HG02870 (cell line): ENCODE data around the gene MIOS.
"Not testable (repeated sequence)": the region's sequence is repeated elsewhere in the genome, so short reads cannot be mapped to it uniquely, and the experiment has no call there.

Source experiments
- ATAC-seq: cut with Tn5 transposase; IDR thresholded peaks from one replicate; pipeline ENCODE4 v1.9.1; 2021; ENCODE audit warnings: mild to moderate bottlenecking, moderate library complexity; ENCODE audit not compliant: unreplicated experiment

The MIOS gene

DNA sequence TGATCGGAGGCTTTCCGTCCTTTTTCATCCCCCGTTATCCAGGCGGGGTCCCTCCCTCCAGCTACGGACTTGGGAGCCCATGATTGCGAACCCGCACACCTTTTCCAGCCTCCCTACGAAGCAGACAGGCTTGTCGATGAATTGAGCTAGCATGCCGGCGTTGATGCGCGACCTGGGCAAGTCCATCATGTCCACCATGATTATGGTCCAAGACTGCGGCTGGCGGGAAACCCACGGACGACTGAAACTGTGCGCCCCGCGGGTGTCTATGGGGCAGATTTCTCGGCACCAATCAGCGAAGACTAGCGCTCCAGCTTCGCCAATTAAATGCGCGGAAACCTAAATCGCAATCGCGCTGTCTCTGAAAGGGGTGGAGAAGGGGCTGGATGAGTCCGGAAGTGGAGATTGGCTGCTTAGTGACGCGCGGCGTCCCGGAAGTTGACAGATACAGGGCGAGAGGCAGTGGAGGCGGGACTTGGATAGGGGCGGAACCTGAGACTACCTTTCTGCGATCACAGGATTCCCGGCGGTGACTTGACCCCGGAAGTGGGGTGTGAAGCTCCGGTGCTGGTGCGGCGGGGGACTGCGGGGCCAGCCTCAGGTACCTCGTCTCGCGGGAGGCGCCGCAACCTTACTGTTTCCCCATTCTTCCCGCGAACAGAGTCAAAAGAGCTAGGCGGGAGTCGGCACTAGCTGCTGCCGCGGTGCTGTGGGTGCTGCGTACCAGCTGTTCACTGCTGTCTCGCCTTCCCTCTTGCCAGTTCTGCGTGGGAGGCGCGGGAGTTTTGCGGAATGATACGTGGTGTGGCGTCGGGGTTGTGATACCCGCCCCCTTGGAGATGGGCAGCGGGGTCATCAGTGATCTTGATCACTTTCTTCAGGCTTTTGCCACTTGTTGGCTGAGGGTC, 73.8 kb downstream of the MIOS start, which contains the start of gene UMAD1:
Gene UMAD1, plus strand, starts transcription at position 532 of the 908 bp plus-strand sequence. CDS start 32,620 bp downstream, outside the sequence.
- peak; percentile 98 for ATAC-seq

DNA sequence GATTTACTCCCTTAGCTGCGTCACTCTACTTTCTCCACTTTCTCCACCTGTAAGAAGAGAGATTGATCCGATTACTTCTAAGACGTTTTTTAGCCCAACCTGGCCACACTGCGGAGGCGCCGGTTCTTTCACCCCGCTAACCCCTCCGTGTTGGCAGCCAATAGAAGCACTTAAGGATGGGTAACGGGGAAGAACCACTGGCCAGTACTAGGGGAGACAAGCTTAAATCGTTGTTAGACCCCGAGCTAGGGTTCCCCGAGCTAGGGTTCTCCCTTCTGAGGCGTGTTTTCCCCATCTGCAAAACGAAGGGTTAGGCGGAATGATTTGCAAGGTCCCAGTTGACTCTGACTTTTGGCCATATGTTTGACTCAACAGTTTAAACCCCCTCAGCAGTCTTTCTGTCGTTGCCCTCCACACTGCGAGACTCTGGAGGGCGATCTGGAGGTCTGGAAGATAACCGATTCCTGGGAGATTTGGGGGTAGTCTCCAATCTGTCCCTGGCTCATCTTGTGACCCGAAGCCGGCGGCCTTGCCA, 74.5 kb downstream of the MIOS start:
- ATAC-seq, result no peak

DNA sequence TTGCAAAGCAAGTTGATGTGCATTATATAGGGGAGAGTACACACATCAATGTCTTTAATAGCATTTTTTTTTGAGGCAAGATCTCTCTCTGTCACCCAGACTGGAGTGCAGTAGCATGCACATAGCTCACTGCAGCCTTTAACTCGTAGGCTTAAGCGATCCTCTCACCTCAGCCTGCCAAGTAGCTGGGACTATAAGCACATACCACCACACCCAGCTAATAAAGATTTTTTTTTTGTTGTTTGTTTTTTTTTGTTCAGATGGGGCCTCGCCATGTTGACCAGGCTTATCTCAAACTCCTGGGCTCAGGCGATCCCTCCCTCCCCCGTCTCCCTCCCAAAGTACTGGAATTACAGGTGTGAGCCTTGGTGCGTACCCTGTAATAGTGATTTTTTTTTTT, 75.4 kb downstream of the MIOS start:
- ATAC-seq, result no peak

GRCh38 chr7:7647495-7648036, 80.9 kb downstream of the MIOS start:
- no peak for ATAC-seq

- ATAC-seq, result no peak
Measured at GRCh38 chr7:7650682-7651206, 84.1 kb downstream of the MIOS start.

GRCh38 chr7:7651479-7651878, 84.8 kb downstream of the MIOS start:
- ATAC-seq, result no peak

- no peak for ATAC-seq
Measured at GRCh38 chr7:7652798-7653540, 86.3 kb downstream of the MIOS start.

DNA sequence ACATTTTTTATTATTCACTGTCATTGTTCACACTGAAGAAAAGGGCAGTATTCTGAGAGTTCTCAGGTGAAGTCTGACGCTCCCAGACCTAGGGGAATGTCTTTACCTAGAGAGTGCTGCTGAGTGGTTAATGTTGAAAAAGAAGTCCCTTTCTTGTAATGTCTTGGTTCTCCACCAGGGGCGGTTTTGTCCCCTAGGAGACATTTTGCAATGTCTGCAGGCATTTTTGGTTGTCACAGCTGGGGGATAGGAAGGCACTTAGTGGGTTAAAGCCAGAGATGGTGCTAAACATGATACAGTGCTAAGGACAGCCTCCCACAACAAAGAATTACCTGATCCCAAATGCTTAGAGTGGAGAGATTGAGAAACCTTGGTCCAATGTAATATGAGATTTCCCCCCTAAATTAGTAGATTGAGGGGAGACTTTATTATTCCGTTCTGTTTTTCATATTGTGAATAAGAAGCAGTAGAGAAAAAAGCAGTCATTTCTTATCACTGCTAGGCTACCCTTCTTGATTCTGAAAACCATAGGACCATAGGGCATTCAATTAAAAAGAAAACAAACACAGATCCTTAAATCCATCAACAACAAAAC, 87.0 kb downstream of the MIOS start:
- ATAC-seq, result no peak

DNA sequence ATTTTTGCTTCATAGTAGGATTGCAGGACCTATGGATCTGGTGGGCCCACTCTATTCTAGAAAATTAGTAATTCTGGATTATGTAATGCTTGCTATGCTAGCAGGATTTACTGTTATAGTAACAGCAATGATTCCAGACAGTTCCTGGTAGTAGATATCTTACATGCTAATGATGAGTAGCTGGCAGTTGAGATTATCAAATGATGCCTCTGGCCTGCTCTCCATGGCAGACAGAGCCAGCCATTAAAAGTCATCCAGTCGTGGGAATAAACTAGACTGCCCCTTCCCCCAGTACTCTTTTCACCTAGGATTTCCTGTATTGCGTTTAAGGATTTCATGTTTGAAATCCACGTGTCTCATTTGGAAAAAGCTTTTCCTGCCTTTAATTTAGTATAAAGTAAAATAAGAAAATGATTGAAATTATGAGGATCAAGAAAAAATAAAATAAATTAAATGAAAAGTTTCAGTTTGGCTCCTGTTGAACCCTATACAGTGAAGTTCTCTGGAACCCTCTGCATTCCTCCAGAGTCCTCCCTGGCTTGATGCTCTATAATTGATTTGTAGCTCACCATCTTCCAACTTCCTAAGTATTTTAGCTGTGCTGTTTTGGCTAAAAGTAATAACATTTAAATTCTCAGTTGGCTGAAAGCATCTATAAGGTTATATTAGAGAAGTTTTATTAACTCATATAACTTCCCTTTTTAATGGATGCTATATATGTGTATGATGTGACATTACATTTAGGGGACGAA, 88.5 kb downstream of the MIOS start:
- no peak for ATAC-seq

DNA sequence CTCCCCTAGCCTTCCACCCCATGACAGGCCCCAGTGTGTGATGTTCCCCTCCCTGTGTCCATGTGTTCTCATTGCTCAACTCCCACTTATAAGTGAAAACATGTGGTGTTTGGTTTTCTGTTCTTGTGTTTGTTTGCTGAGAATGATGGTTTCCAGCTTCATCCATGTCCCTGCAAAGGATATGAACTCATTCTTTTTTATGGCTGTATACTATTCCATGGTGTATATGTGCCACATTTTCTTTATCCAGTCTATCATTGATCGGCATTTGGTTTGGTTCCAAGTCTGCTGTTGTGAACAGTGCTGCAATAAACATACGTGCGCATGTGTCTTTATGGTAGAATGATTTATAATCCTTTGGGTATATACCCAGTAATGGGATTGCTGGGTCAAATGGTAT, 89.8 kb downstream of the MIOS start:
- ATAC-seq, result not testable (repeated sequence)
